HEK293 (cell line): ENCODE data around the gene OBSL1.

Experiments
- CTCF ChIA-PET: fragments of 350-600 bp; formaldehyde crosslinking; extraction: SDS; loops from one replicate; lab custom pipeline; 2021; ENCODE audit warnings: antibody characterized with exemption; lab: Yijun Ruan, JAX
- POLR2A ChIA-PET: fragments of 300-600 bp; formaldehyde crosslinking; extraction: SDS; loops from one replicate; lab custom pipeline; 2020; ENCODE audit warnings: antibody characterized with exemption, inconsistent platforms; lab: Yijun Ruan, JAX
- H3K27ac ChIP-seq: fragments of 200-500 bp; sonication (Bioruptor generic); 2 replicates; pipeline ENCODE4 v1.5.1; 2014; ENCODE audit warnings: low read depth, low read length, control low read depth, inconsistent platforms; ENCODE audit errors: extremely low read depth
- H3K36me3 ChIP-seq, 2 experiments: fragments of 200-500 bp in 1 of 2; sonication (Bioruptor generic) in 1 of 2; 1 replicate in 1 of 2; 2 replicates in 1 of 2; pipeline ENCODE4 v1.5.1; 2014 to 2017; ENCODE audit warnings: inconsistent platforms in 2 of 2, low read length in 2 of 2; ENCODE audit not compliant: control insufficient read depth in 2 of 2, insufficient read depth in 1 of 2
- H3K4me1 ChIP-seq: fragments of 200-500 bp; sonication (Bioruptor generic); 2 replicates; pipeline ENCODE4 v1.5.1; 2014; ENCODE audit warnings: mild to moderate bottlenecking, low read length, inconsistent platforms; ENCODE audit not compliant: control insufficient read depth, insufficient read depth
- H3K4me3 ChIP-seq: 2 replicates; pipeline ENCODE4 v1.5.1; 2011; ENCODE audit warnings: low read depth, mild to moderate bottlenecking, control low read depth, low read length, moderate library complexity
- H3K9me3 ChIP-seq: fragments of 200-500 bp; sonication (Bioruptor generic); 2 replicates; pipeline ENCODE4 v1.5.1; 2014; ENCODE audit warnings: low read depth, low read length, inconsistent platforms; ENCODE audit not compliant: control insufficient read depth, insufficient read depth
- GLIS2 ChIP-seq: fragments of 450-650 bp; formaldehyde crosslinking; IDR thresholded peaks from 2 replicates; pipeline ENCODE4 v1.5.1; 2016; ENCODE audit warnings: missing biosample characterization, missing genetic modification characterization
- OVOL3 ChIP-seq: fragments of 450-650 bp; formaldehyde crosslinking; IDR thresholded peaks from 2 replicates; pipeline ENCODE4 v1.5.1; 2016; ENCODE audit warnings: missing biosample characterization, missing genetic modification characterization
- ZNF121 ChIP-seq: fragments of 450-650 bp; formaldehyde crosslinking; IDR thresholded peaks from 2 replicates; pipeline ENCODE4 v1.5.1; 2016; ENCODE audit warnings: missing biosample characterization, missing genetic modification characterization
- ZNF138 ChIP-seq: fragments of 450-650 bp; formaldehyde crosslinking; IDR thresholded peaks from 2 replicates; pipeline ENCODE4 v1.5.1; 2016; ENCODE audit warnings: missing biosample characterization, missing genetic modification characterization, borderline replicate concordance
- ZNF157 ChIP-seq: fragments of 450-650 bp; formaldehyde crosslinking; IDR thresholded peaks from 2 replicates; pipeline ENCODE4 v1.5.1; 2016; ENCODE audit warnings: missing biosample characterization, missing genetic modification characterization
- ZNF24 ChIP-seq: fragments of 450-650 bp; formaldehyde crosslinking; IDR thresholded peaks from 2 replicates; pipeline ENCODE4 v1.5.1; 2016; ENCODE audit warnings: missing biosample characterization, missing genetic modification characterization
- ZNF48 ChIP-seq: fragments of 450-650 bp; formaldehyde crosslinking; IDR thresholded peaks from 2 replicates; pipeline ENCODE4 v1.5.1; 2016; ENCODE audit warnings: missing biosample characterization, missing genetic modification characterization
- ZNF514 ChIP-seq: fragments of 450-650 bp; formaldehyde crosslinking; IDR thresholded peaks from 2 replicates; pipeline ENCODE4 v1.5.1; 2016; ENCODE audit warnings: missing biosample characterization, missing genetic modification characterization
- ZNF664 ChIP-seq: fragments of 450-650 bp; formaldehyde crosslinking; IDR thresholded peaks from 2 replicates; pipeline ENCODE4 v1.5.1; 2016; ENCODE audit warnings: missing biosample characterization, missing genetic modification characterization
- ZNF747 ChIP-seq: fragments of 450-650 bp; formaldehyde crosslinking; IDR thresholded peaks from 2 replicates; pipeline ENCODE4 v1.5.1; 2016; ENCODE audit warnings: missing biosample characterization, missing genetic modification characterization
- ZNF830 ChIP-seq: fragments of 450-650 bp; IDR thresholded peaks from 2 replicates; pipeline ENCODE4 v1.5.0; 2018; ENCODE audit warnings: missing biosample characterization, missing genetic modification characterization, low read depth, mild to moderate bottlenecking, moderate library complexity
- TF ChIP-seq, protein P1 (sequence below): fragments of 450-650 bp; formaldehyde crosslinking; IDR thresholded peaks from 2 replicates; pipeline ENCODE4 v1.5.1; 2016; ENCODE audit warnings: missing biosample characterization, missing genetic modification characterization
- TF ChIP-seq, protein P2 (sequence below): fragments of 450-650 bp; formaldehyde crosslinking; conservative IDR thresholded peaks from 2 replicates; pipeline ENCODE4 v1.5.1; 2016; ENCODE audit warnings: low read depth, missing biosample characterization, missing genetic modification characterization
- TF ChIP-seq, protein P3 (sequence below): fragments of 450-650 bp; formaldehyde crosslinking; IDR thresholded peaks from 2 replicates; pipeline ENCODE4 v1.5.1; 2017; ENCODE audit warnings: missing biosample characterization, mild to moderate bottlenecking, missing genetic modification characterization, moderate library complexity
- TF ChIP-seq, protein P4 (sequence below): IDR thresholded peaks from 2 replicates; pipeline ENCODE4 v1.6.1; 2011; ENCODE audit warnings: mild to moderate bottlenecking, low read depth, low read length, borderline replicate concordance

The OBSL1 gene

DNA sequence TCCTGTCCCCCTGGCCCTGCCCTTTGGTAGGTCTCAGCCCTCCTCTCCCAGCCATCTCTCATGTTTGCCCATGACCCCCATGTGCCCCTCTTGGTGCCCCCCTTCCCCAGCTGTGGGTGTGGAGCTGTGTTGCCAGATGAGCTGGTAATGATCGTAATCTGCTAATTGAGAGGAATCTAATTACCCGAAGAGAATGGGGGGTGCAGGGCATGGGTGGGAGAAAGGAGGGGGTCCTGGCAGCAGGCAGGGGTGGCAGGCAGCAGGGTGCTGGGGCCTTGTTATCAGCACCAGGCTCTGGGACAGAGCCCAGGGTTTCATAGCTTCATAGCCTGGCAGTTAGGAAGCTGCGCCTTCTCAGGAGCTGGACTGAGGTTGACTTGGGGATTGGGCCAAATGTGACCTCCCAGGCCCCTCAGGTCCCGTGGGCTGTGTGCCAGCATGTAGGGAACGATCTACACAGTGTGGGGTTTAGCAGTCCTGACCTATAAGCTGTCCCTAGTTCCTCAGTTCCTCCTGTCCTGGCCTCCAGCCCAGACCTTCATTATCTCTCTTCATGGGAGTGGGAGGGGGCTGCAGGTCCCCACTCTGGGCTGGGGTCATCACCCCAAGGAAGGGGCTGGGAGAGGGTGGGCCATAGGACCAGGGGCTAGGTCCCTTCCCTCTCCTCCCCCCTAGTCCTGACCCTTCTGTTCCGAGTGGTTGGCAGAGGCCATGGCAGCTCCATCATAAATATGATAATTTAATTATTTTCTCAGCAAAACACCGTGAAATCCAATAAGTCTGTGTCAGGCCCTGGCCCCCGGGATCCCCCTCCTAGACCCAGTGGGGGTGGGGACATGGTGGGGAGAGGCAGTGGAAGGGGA lies 63.5 kb downstream of the OBSL1 start:
- H3K9me3 ChIP-seq, result no peaks in the 10 kb centered on the region
- no peak overlapping the region for H3K27ac ChIP-seq
- TF ChIP-seq ZNF48 (tag by site-specific recombination) (no peak), GLIS2 (tag by site-specific recombination) (peak; percentile 38; the same call in 1 of the 2 replicates), ZNF514 (no peak), OVOL3 (tag by site-specific recombination) (no peak), ZNF830 (no peak), ZNF121 (tag by site-specific recombination) (no peak), ZNF138 (tag by site-specific recombination) (no peak), ZNF747 (tag by site-specific recombination) (no peak), ZNF664 (tag by site-specific recombination) (no peak), ZNF157 (tag by site-specific recombination) (no peak), ZNF24 (tag by site-specific recombination) (no peak)
- TF ChIP-seq, protein P1, sequence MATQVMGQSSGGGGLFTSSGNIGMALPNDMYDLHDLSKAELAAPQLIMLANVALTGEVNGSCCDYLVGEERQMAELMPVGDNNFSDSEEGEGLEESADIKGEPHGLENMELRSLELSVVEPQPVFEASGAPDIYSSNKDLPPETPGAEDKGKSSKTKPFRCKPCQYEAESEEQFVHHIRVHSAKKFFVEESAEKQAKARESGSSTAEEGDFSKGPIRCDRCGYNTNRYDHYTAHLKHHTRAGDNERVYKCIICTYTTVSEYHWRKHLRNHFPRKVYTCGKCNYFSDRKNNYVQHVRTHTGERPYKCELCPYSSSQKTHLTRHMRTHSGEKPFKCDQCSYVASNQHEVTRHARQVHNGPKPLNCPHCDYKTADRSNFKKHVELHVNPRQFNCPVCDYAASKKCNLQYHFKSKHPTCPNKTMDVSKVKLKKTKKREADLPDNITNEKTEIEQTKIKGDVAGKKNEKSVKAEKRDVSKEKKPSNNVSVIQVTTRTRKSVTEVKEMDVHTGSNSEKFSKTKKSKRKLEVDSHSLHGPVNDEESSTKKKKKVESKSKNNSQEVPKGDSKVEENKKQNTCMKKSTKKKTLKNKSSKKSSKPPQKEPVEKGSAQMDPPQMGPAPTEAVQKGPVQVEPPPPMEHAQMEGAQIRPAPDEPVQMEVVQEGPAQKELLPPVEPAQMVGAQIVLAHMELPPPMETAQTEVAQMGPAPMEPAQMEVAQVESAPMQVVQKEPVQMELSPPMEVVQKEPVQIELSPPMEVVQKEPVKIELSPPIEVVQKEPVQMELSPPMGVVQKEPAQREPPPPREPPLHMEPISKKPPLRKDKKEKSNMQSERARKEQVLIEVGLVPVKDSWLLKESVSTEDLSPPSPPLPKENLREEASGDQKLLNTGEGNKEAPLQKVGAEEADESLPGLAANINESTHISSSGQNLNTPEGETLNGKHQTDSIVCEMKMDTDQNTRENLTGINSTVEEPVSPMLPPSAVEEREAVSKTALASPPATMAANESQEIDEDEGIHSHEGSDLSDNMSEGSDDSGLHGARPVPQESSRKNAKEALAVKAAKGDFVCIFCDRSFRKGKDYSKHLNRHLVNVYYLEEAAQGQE, result peak; percentile 82
- TF ChIP-seq, protein P2, sequence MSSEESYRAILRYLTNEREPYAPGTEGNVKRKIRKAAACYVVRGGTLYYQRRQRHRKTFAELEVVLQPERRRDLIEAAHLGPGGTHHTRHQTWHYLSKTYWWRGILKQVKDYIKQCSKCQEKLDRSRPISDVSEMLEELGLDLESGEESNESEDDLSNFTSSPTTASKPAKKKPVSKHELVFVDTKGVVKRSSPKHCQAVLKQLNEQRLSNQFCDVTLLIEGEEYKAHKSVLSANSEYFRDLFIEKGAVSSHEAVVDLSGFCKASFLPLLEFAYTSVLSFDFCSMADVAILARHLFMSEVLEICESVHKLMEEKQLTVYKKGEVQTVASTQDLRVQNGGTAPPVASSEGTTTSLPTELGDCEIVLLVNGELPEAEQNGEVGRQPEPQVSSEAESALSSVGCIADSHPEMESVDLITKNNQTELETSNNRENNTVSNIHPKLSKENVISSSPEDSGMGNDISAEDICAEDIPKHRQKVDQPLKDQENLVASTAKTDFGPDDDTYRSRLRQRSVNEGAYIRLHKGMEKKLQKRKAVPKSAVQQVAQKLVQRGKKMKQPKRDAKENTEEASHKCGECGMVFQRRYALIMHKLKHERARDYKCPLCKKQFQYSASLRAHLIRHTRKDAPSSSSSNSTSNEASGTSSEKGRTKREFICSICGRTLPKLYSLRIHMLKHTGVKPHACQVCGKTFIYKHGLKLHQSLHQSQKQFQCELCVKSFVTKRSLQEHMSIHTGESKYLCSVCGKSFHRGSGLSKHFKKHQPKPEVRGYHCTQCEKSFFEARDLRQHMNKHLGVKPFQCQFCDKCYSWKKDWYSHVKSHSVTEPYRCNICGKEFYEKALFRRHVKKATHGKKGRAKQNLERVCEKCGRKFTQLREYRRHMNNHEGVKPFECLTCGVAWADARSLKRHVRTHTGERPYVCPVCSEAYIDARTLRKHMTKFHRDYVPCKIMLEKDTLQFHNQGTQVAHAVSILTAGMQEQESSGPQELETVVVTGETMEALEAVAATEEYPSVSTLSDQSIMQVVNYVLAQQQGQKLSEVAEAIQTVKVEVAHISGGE (tag by site-specific recombination), result no peak
- TF ChIP-seq, protein P3, sequence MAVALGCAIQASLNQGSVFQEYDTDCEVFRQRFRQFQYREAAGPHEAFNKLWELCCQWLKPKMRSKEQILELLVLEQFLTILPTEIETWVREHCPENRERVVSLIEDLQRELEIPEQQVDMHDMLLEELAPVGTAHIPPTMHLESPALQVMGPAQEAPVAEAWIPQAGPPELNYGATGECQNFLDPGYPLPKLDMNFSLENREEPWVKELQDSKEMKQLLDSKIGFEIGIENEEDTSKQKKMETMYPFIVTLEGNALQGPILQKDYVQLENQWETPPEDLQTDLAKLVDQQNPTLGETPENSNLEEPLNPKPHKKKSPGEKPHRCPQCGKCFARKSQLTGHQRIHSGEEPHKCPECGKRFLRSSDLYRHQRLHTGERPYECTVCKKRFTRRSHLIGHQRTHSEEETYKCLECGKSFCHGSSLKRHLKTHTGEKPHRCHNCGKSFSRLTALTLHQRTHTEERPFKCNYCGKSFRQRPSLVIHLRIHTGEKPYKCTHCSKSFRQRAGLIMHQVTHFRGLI, result no peak
- TF ChIP-seq, protein P4, sequence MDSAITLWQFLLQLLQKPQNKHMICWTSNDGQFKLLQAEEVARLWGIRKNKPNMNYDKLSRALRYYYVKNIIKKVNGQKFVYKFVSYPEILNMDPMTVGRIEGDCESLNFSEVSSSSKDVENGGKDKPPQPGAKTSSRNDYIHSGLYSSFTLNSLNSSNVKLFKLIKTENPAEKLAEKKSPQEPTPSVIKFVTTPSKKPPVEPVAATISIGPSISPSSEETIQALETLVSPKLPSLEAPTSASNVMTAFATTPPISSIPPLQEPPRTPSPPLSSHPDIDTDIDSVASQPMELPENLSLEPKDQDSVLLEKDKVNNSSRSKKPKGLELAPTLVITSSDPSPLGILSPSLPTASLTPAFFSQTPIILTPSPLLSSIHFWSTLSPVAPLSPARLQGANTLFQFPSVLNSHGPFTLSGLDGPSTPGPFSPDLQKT, result no peak
- H3K4me1 ChIP-seq, result peaks cover 2% of the 10 kb centered on the region
- H3K4me3 ChIP-seq, result no peak overlapping the region
- CTCF ChIA-PET, result interaction anchor here (0.5 to 9.5 kb wide), 4 partner anchors 10 to 105 kb away, joined by 3 to 150 read pairs (median 70); partner anchors contain the start of gene GMPPA
- H3K36me3 ChIP-seq, result peaks cover 0 to 45% of the 10 kb centered on the region in 2 experiments; a peak in 2 of 3 replicates
- POLR2A ChIA-PET, result interaction anchor here (1.5 kb wide), 1 partner anchor 9 kb away, joined by 12 read pairs; the partner anchor contains the start of gene GMPPA
